GM21381 (cell line): ENCODE measurements around the gene DPYSL5.

Source experiments
- ATAC-seq: cut with Tn5 transposase; IDR thresholded peaks from one replicate; pipeline ENCODE4 v1.9.1; 2021; ENCODE audit warnings: mild to moderate bottlenecking, moderate library complexity; ENCODE audit not compliant: unreplicated experiment

The DPYSL5 gene

DNA sequence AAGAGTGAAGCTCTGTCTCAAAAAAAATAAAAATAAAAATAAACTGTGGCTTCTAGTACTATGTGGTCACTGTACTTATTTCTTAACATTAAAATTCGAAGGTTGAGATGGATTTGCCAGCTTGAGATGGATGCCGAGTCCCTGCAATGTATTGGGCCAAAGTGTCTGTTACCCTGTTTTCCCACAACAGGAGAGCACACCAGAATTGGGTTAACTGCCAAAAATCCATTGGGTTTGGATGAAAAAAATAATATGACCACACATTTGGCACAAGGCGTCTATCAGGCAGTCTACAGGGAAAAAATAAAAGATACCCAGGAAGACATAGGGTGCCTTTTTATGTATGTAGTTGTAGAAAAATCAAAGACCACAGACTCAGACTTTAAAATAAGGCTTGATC, 103.3 kb downstream of the DPYSL5 start:
- ATAC-seq, result no peak

DNA sequence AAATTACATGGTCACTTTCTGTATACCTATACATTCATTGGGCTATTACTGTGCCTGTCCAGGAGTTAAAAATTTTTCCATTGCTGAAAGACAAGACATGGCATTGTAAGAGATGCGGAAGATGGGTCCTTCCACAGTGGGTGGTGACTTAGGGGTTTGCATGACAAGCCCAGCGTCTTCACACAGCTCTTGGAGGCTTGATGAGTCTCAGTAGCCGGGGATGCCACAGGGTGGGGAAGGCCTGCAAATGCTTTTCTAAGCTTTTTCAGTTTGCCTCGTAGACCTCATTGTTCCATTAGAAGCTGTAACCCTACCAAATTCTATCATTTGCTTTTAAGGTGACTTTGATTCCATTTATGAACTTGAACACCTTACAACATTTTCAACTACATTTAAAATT, 104.4 kb downstream of the DPYSL5 start:
- ATAC-seq, result no peak

DNA sequence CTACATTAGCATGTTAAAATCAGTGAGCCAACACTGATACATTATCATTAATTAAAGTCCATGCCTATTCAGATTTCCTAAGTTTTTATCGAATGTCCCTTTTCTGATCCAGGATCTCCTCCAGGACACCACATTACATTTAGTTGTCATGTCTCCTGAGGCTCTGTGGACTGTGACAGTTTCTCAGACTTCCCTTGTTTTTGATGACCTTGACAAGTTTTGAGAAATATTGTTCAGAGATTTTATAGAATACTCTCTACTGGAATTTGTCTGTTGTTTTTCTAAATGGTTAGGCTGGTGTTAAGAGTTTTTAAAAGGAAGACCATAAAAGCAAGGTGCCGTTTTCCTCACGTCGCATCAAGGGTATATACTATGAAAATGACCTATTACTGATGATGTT, 106.2 kb downstream of the DPYSL5 start:
- ATAC-seq, result no peak

DNA sequence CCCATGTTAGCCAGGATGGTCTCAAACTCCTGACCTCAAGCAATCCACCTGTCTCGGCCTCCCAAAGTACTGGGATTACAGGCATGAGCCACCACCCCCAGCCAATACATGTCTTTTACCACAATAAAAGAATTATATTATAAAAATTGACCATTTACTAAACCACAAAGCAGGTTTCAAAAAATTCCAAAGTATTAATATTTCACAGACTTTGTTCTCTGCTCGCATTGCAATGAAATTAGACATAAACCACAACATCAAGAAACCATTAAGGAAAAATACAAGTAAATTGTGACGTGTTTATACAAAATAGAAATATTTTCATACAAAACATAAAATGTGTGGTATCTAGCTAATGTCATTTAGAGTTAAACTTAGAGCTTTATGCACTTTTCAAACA, 109.1 kb downstream of the DPYSL5 start:
- no peak for ATAC-seq

DNA sequence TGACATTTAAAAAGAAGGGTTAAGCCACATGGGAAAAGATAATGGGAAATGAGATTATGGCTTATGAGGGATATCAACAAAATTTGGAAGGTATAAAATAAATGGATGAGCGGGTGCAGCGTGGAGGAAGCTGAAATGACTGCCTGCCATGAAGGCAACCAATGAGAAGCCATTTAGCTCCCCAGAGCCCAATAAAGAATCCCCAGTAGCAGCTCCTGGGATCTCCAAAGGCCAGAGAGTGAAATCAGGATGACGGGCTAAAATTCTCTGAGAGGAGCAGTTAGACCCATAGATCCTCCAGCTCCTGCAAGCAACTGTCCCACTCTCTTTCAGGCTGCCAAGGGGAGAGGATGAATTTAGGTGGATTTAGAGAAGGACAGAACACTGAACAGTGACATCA, 109.6 kb downstream of the DPYSL5 start:
- ATAC-seq, result no peak

DNA sequence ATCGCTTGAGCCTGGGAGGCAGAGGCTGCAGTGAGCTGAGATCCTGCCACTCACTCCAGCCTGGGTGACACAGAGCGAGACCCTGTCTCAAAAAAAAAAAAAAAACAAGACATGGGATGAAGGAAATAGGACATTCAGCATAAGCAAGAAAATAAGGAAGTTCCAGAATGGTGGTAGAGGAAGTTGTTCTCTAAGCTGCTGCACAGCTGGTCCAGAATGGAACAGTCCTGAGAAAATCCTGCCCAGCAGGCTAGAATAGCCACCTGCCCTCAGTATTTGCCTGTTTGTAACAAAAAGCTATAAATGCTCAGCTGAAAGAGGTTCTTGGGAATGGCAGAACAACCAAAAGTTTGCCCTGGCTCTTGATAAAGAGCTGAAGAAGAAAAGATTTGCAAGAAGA, 111.4 kb downstream of the DPYSL5 start:
- ATAC-seq, result no peak

DNA sequence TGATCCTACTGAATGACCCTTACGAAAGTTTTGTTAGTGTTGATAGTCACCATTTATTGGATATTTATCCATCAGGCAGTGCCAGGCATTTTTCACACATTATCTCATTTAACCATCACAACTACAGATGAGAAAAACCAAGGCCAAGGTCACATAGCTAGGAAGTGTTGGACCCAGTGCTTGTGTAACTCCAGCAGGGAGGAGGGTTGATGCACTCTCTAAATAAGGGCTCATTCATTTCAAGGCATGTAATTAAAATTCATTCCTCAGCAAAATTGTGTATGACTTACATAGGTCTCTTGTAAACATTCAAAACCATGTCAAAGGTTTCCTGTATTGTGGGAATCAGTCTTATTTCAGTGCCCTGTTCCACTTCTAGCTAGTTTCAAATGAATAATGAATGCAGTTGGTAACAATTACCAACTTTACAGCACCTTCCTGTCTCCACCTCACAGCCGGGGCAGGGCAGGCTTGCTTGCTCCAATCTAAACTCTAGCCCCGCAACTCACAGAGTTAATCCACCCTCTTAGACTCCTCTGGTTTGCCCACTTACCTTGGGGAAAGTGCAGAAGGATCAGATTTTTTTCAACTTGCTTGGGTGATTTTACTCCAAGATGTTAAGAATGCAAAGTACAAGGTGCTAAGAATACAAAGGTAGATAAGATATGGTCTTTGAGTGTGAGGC, 116.7 kb downstream of the DPYSL5 start:
- no peak for ATAC-seq

DNA sequence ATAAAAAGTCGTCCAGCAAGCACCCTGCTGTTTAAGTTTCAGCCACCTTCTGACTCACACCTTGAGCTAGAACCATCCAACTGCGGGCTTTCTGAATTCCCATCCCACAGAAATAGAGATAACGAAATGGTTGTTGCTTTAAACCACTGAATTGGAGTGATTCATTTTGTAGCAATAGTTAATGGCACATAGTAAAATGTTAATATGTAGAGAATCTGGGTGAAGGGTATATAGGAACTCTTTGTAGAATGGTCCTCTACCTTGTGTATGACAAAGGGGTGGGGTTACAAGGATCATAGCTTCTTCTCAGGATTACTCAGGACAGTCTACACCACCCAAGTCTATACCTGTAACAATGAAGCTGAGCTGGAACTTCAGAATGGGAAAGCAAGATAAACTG, 120.1 kb downstream of the DPYSL5 start:
- no peak for ATAC-seq

DNA sequence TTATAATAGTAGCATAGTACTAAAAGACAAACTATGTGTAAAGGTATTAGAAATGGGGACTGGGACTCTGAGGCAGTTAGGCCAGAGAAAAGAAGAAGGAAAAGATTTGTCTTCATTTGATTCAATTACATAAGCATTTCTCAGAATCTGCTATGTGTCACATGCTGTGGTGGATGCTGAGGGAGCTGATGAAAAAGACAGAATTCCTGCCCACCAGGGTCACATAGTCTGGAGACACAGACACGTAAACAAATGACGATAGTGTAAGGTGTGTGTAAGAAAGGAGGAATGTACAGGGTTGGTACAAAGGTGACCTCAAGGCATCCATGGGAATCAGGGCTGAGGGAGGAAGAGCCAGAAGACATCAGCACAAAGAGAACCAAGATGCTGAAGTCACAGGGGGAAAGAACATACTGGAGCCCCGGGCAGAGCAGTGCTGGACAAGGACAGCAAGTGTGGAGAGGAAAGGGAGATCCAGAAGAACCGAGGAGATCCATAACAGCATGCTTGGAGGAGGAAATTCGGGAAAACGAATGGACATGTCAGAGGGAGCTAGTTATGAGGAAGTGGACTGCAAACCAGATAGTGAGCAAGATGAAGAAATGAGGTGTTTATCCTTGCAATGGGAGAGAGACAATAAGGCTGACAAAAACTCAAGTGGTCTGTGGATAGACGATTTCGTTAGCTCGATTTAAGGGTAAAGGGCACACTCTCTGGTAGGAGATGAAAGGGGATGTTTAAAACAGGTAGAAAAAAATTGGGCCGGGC, 121.3 kb downstream of the DPYSL5 start:
- ATAC-seq, result no peak

DNA sequence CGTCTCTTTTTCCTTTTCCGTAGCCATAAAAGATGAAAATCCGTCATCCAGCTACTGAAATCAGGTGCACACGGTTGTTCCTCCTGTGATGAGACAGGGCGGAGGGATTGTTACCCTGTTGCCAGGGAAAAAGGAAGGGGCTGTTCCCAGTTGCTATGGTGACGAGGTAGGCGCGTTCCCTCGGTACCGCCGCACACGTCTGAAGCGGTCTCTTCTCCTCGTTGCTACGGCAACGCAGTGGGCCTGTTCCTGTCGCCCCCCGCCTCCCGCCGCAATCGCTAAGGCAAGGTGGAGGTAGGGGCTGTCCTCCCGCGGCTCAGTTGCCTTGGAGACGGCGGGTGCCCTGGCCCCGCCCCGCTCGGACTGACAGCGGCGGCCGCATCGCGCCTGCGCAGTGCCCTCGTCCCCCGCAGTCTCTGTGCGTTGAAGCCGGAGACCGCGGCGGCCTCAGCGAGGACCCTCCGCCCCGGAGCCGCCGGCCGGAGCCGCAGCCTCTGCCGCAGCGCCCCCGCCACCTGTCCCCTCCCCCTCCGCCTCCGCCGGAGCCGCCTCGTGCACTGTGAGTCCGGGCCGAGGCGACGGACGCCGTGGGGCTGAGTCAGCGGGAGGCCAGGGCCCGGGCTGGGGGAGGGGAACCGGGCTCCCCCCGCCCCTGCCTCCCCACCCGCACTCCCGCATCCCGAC, 122.5 kb downstream of the DPYSL5 start, which contains the start of gene MAPRE3:
MAPRE3 (plus strand) TSS at position 394 of the 684 bp plus-strand sequence. CDS start 51,582 bp downstream, outside the sequence.
- peak; percentile 91 for ATAC-seq

DNA sequence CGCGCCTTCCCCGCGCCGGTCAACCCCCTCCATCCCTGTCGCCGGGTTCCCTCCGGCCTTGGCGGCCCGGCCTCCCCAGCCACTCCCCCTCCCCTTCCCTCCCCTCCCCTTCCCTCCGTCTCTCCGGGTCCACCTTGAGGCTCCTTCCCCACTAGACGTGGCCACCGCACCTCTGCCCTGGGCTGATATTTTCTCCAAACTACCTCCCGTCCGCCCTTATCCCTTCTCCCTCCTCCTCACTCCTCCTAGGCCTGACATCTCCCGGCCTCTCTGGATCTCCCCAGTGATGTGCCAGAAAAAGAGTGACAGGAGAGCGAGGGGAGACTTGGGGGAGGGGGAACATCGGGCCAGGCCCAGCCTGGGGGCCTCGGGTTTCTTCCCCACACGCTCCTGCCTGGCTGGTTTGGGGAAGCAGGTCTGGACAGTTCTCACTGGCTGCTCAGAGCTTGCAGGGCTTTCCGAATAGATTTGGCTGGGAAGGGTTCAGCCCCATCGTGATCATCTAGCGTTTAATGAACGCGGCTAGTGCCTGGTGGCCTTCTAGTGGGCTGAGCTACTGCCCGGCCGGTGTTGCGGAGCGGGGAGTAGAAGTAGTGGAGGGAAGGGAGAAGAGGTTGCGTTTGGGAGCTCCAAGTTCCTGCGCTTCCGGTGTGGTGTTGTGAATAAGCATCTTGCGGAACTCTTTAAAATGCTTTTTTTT, 123.1 kb downstream of the DPYSL5 start:
- ATAC-seq, result no peak

DNA sequence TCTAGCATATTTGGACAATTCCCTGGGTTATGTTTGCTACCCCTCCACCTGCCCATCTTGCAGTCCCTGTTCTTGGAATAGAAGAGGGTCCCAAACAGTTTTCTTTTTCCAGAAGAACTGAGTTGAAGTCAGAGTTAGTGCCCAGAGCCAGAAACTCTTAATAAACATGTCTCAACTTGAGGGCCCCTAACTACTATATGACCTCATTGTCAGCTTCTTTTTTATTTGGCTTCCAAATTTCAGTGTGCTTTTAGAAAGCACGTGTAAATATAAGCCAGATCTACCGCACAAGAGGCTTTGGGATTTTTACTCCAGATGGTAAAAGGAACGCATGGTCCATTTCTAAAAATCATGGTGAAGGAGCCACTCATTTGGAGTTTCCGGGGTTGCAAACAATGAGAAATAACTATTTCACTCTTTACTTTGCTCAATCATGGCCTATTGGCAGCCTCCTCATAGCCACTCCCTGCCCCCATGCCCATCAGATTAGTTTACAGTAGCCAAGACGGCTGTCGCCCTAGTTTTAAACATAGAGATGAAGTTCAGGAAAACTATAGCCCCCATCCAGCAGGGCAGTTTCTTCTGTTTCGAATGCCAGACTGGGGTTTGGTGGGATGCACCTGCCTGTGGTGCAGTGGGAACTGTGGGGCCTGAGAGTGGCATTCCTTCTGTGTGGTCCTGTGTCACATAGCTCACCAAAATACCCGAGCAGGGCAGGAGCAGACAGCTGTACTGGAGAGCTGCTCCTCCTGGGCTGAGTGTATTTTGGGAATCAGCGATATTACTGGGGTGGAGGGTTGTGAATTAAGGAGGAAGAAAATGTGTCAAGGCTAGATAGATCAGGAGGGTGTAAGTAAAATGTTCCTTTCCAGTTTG, 124.2 kb downstream of the DPYSL5 start:
- no peak for ATAC-seq

DNA sequence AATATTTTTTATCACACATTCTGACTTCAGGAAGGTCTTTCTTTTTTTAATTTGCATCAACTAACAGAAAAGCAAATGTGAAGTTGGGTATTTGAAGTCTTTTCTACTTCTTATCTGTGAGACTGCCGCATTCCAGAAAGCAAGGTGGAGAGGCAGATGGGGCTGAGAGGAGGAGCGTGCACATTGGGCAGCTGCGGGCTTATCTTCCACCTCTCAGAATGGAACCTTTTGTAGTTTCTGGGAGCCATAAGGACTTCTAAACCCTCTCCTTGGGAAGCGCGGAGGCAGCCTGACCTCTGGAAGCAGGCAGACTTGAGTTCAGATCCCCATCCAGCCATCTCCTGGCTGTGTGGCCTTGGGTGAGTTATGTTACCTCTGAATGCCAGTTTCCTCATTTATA, 126.4 kb downstream of the DPYSL5 start:
- no peak for ATAC-seq

DNA sequence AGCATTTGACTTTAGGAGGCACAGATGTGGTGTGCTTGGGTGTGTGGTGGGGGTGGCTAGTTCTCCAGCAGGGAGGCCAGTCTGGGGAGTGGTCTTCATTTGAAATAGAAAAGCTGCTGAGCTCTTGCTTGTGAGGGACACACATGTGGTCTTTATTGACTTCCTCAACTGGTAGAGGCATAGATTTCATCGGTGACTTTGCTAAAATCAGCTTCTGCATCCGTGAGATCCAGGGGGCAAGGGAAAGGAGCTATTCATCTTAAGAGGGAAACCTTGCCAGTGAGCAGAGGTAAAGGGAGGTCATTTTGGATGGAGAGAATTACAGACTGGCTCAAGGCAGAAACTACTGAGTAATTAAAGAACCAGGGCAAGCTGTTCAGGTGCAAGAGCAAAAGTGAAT, 127.2 kb downstream of the DPYSL5 start:
- no peak for ATAC-seq

DNA sequence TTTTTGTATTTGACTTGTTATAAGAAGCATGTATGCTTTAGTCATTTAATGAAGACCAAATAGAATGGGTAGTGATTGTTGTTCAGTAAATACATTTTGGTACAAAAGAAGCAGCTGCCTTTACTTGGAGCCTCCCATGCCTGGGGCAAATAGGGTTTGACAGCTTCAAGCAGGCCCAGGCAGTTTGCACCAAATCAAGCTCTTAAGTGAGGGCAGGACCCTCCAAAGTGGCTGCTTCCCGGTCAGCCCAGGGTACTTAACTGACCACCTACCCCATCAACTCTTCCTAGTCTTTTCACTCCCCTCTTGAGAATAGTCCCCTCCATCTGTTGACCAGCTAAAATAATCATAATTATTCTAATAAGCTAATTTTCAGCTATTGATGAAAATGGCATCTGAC, 127.7 kb downstream of the DPYSL5 start:
- no peak for ATAC-seq

DNA sequence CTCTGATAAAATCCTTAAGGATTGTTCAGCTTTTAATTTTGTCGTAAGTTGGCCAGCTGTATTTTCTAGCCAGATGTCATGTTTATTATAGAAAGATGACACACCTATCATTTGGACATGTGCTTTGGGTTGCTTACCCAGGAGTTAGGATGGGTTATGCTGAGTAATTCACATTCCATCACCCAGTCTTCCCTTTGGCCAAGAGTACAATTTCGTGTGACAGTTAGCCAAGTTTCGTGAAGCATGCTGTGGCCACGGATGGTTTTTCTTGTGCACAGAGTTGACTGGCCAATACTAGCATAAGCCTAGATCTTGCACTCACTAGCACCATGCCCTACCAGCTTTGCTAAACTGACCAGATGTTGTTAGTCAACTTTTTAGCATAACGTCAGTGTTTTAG, 128.3 kb downstream of the DPYSL5 start:
- ATAC-seq, result no peak

DNA sequence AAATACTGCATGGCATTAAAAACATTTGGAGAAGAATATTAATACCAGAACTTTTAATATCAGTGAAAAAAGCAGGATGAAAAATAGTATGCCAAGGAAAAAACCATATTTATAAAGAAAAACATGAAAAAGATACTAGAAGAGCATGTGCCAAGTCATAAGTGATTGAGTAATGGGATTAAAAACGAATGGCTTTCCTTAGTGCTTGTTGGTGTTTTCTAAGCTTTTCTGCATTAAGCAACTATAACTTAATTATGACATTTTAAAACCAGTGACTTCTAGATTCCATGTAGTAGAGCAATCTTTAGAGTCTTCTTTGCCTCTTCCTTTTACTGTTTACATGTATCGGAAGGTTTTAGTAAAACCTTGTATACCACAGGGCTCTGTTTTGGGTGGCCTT, 129.1 kb downstream of the DPYSL5 start:
- ATAC-seq, result no peak

DNA sequence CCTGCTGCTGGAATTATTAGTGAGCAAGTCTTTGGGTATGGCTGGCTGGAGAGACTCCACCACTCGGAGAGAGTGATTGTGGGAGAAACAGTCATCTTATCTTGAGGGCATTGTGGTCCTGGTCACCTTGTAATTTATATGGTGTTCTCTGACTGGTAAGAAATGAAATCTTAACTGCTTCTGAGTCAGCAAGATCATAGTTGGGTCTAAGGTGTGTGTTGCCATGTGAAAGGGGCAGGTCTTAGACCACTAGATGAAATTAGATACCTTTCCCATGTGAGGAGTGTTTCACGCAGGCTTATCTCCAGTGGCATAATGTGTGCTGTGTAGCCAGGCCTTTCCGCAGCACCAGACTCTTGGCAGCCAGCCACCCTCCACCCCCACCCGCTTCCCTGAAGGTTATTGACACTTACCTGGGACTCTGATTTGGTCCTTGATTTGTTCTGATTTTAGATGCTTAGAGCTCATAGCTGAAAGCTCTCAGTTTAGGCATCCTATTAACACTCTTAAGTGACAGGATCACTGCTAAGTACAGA, 130.2 kb downstream of the DPYSL5 start:
- no peak for ATAC-seq

DNA sequence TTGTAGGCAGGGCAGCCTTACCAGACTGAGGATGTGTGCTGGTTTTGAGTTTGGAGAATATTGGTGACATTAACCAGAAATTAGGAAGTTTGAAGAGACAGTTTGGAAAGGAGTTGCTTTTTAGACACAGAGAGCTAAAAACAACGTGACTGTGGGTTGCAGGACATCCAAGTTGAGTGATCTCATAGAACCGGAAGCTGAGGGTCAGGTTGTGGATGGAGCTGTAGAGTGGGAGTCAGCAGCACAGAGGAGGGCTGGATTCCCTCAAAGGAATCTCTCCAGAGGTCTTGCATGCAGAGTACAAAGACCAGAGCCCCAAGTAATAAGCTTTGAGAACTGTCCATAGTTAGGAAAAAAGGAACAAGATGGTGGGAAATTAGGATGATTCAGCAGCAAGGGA, 131.8 kb downstream of the DPYSL5 start:
- ATAC-seq, result no peak

DNA sequence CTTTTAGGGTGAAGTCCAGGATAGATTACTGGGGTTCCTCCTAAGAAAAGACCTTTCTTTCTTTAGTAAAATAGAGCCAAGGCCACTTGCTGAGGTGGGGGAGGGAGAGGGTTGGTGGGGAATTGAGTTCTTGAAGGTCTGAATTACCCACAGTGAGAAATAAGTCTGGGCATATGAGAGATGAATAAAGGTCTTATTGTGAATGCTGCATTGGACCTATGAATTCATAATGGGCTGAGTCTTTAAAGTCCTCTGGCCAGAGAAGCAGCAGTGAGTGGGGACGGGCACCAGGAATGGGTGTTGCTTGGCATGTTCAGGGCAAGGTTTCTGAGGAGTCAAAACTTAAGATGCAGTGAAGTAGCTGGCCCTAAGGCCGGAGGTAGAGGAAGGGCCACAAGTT, 133.0 kb downstream of the DPYSL5 start:
- no peak for ATAC-seq
